GM12878 (cell line): Measurements from ENCODE around the gene CRTC1.

Source experiments
- CTCF ChIP-seq, 3 experiments: IDR thresholded peaks in 2 of 3; conservative IDR thresholded peaks in 1 of 3; 2 replicates each; pipeline ENCODE4 v1.5.1; 2011; ENCODE audit warnings: low read depth in 3 of 3, low read length in 3 of 3, mild to moderate bottlenecking in 3 of 3, control low read depth in 2 of 3, moderate library complexity in 2 of 3, inconsistent platforms in 1 of 3, mixed read lengths in 1 of 3; ENCODE audit not compliant: control insufficient read depth in 2 of 3, insufficient read depth in 1 of 3; ENCODE audit errors: extremely low read depth in 1 of 3
- POLR2A ChIP-seq: IDR thresholded peaks from 2 replicates; pipeline ENCODE4 v1.6.1; 2011; ENCODE audit warnings: low read depth, mild to moderate bottlenecking, low read length

GRCh38 chr19:18672044-18672451 is 11.4 kb upstream of the CRTC1 start:
- TF ChIP-seq POLR2A (no peak; the same call in 1 of the 2 replicates), CTCF (IDR thresholded peaks at IDR 0.05 in 2 of 3, conservative IDR thresholded peaks at IDR 0.05 in 1 of 3; ENCODE audit: control insufficient read depth in 2 of 3, extremely low read depth in 1 of 3, insufficient read depth in 1 of 3, low read depth in 3 of 3, low read length in 3 of 3) (no peak)
